HG03045 (cell line): ENCODE results near the gene KRT81.
"Not testable (repeated sequence)": the region's sequence is repeated elsewhere in the genome, so short reads cannot be mapped to it uniquely, and the experiment has no call there.

ENCODE experiments used
- ATAC-seq: cut with Tn5 transposase; IDR thresholded peaks from one replicate; pipeline ENCODE4 v1.9.1; 2021; ENCODE audit warnings: mild to moderate bottlenecking, moderate library complexity; ENCODE audit not compliant: unreplicated experiment

Gene KRT81

DNA sequence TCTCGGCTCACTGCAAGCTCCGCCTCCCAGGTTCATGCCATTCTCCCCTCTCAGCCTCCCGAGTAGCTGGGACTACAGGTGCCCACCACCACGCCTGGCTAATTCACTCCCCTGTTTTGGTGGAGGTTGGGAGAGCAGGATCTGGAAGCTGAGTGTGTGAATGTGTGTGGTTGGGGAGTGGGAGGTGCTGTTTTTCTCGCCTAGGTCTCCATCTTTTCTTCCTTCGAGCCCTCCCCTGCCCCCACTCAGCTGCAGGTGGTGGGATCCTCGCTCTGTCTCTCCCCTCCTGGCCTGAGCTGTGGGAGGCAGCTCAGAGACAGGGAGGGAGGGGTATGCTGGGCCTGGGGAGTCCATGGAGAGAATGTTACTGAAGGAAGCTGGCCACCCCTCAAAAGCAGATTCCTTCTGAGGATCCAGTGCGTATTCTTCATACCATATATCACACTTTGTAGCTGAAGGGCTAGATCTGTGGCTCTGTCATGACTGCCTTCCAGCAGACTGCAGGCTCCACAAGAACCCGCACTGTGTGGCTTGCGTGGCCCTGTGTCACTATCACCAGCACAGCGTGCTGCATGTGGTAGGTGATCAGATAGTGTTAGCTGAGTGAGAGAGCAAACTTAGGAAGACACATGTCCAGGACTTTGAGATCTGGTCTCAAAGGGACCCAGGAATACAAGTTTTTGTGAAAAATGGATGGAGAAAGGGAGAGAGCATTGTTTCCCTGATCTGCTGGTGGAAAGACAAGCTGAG is 27.1 kb upstream of the KRT81 start:
- no peak for ATAC-seq

DNA sequence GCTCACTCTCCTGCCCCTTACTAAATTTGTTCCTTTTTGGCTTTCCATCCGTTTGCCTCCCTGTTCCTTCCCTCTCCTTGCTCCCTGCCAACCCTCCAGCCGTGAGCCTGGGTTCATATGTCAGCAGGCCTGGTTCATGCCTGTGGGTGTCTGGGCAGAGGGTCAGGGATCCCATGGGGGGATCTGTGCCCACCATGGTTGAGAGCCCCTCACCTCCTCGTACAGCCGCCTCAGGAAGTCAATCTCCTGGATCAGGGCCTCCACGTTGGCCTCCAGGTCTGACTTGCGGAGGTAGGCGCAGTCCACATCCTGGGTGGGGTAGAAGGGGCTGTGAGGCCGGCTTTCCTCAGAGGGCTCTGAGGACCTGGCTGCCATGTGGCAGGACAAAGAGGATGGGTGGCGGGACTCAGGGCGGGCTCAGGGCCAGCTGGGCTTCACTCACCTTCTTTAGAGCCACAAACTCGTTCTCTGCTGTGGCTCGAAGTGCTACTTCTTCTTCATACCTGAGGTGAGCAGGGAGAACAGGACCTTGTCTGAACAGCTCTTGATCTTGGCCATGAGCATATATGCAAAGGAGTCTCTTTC is 26.2 kb upstream of the KRT81 start:
- ATAC-seq = no peak

DNA sequence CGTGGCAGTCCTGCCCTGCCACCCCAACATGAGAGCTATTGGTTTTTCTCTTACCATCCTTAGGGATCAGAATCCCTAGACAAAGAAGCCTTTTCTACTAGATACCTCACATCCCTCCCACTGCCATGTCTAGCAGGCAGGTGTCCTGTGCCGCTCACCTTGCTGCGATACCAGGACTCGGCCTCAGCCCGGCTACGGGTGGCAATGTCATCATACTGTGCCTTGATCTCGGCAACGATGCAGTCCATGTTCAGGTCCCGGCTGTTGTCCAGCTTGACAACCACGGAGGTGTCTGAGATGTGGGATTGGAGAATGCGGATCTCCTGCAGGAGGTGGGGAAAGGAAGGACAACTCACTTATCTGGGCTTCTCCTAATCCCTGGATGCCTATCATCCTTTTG is 25.4 kb upstream of the KRT81 start:
- ATAC-seq = no peak

DNA sequence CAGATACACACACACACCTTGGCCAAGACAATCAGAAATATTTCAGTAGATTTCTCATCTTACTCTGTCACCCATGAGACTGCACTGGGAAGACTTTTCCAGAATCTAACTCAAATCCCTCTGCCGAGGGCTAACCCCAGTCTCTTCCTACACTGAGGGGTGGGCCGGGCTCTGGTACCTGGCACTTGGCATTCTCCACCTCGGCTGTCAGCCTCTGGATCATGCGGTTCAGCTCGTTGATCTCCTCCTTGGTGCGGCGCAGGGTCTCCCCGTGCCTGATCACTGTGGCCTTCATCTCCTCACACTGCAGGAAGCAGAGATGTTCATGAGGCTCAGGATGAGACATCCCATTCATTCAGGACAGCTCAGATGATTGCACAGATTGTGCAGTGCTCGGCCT is 25.0 kb upstream of the KRT81 start:
- ATAC-seq = no peak

DNA sequence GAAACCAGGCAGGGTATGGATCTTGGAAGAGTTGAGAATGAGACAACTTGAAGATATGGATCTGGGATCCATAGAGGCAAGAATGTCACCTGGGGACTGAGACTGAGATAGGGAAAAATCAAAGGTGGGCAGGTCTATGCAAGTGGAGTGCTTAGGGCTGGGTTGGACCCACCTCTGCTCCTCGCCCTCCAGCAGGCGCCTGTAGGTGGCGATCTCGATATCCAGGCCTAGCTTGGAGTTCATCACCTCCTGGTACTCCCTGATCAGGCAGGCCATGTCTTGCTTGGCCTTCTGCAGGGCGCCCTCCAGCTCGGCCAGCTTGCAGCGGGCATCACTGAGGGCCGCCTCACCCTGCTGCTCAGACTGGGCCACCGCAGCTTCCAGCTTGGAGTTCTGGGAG is 24.4 kb upstream of the KRT81 start:
- ATAC-seq = not testable (repeated sequence)

DNA sequence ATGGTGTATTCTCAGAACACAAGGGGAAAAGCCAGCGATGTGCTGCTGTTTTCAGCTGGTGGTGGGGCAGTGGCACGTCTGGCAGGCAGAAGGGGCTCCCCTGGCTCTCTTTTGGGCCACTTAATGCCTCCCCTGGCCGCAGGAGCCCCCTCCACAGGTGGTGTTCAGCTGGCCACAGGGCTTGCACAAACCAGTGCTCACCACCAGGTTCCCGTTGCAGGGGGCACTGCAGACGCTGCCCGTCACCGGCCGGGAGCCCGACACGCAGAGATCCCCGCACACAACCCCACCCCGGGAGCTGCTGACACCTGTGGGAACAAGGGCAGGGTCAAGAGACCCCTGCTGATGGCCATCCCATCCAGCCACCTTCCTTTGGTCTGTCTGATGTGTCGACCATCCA is 23.2 kb upstream of the KRT81 start:
- no peak for ATAC-seq

DNA sequence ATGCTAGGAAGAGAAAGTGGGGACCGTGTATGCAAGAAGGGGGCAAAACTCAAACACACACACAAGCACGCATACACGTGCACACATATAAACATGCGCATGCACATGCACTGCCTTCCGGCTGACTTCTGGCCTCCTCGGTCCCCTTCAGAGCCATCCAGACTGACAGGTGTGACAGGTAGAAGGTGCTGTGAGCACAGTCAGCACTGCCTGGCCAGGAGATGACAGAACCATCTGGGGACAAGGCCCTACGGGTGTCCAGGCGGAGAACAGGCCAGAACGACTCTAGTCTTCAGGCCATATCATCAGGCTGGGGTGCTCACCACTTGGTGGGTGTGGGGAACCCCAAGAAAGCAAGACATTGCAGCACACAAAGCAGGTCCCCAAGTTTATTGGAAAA is 22.6 kb upstream of the KRT81 start:
- ATAC-seq = no peak

DNA sequence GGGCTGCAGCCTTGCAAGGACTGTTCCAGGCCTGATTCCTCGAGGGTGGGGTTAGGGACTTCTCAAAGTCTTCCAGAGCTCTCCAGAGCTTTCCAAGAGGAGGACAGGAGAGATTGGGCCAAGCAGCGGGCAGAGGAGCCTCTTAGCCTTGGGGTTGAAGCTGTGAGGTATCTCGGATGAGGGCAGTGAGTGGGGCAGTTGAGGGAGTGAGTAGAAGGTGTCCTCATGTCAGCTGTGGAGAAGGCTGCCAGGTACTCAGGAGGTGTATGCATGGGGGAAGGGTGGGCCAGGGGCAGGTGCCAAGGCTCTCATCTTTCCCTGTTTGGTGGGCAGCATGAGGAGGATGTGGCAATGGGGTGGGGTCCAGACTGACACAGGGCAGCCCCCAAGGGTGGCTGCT is 22.1 kb upstream of the KRT81 start:
- no peak for ATAC-seq

DNA sequence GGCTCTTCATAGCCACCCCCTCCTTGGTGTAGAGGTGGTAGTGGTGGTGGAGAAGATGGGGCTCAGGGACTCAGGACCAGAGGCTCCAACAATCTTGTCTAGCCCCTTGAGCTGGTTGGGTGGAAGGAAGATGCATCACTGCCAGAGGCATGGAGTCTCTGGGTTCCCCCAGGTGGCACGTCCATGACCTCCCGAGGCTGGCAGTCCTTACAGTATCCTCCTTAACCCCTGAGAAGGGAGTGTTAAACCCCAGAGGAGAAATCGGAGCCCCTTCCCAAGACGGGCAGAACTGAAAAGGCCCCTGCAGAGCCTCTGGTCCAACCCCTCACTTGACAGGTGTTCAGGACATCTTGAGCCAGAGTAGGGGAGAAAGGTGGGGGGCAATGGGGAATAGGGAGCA is 20.8 kb upstream of the KRT81 start:
- no peak for ATAC-seq

DNA sequence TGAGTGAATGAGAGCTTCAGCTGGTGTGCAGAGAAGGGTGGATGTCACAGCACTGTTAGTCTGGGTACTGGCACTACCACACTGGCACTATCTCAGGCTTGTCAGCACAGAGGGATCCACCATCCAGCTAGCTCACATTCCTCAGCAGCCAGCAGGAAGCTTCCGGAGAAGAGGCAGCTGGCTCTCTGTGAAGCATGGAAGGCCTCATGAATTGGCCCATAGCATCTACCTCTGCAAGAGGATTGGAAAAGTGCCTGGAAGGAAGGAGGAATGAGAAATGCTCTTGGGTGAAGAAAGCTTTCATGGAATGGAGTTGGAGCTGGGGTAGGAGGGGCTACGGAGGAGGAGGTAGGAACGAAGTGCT is 19.9 kb upstream of the KRT81 start:
- ATAC-seq = no peak

DNA sequence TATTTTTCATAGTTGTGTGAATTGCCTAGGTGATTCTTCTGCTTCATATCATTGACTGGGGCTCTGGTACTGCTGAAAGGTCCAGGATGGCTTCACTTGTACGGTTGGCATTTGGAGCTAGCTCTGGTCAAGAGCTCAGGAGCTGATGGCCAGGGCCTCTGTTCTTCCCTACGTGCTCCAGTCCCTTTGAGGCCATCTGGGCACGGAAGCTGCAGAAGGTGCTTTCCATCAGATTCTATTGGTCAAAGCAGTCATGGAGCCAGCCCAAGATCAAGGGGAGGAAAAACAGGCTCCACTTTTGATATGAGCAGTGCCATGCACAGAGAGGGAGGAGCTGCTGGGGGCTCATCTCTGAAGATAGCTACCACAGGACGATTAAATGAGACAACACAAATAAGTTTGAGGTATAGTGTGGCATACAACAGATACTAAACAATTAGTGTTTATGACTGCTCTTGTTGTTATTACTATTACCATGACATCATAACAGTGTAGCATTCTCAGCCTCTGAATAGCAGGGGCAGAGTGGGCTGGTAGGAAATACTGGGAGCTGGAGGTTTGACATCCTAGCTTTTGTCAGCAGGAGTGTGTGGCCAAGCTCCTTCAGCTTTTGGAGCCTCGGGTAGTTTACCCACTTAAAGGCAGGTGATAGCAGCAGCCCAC is 19.4 kb upstream of the KRT81 start:
- ATAC-seq = no peak

DNA sequence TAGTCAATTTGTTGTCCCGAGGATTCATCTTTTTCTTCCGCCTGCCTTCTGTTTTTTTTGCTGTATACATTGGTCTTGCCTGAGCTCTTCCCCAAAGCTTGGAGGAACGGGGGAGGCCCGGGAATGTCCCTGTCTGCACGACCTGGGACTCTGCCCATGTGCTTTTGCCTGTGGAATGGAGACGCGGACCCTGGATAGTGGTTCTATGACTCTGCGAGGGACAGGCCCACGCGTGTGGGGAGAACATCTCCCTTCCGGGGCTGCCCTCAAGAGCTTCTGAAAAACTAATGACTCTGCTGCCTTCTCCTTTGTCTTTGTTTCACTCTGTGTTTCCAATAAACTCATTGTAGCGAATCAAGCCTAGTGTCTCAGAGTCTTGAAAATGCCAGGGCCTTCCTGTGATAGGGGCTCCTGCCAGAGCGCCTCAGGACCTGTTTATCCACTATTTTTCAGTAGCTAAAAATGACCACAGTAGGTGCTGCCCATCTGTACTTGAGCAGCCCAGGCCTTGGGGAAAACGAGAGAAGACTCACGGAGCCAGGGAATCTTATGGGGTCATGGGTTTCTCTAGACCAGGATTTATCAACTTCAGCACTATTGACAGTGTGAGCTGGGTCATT is 17.6 kb upstream of the KRT81 start:
- ATAC-seq = no peak

DNA sequence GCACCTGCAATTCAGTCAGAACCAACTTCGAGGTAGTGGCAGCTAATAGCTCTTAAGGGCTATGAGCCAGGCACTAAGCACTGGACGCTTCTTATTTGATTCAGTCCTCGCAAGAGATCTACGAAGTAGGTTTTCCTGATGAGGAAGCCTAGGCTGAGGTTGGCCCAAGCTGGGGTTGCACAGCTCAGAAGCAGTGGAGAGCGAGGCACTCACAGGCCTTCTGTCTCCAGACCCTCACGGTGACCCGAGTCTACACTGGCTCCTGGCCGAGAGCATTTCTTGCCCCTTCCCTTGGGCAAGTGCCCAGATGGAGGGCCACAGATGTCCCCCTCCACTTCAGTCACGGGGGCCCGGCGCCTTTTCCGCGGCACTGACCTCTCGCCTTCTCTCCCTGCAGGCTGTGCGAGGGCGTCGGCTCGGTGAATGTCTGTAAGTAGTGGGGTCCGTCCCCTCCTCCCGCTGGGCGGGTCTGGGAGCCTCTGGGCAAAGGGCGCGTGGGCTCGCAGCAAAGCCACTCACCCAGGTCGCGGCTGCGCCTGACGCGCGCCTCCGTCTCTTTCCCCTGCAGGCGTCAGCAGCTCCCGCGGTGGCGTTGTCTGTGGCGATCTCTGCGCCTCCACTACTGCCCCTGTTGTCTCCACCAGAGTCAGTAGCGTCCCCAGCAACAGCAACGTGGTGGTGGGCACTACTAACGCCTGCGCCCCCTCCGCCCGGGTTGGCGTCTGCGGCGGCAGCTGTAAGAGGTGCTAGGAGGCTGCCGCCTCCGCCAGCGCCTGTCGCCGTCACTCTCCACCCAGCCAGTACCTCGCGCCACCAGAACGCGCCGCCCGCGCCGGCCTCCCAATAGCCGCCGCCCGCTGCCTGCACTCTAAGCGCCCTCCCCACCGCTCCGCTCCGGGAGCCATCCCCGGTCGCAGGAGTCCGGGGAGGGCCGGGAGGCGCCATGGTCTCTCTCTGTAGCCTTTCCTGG is 16.8 kb upstream of the KRT81 start:
- ATAC-seq = no peak

DNA sequence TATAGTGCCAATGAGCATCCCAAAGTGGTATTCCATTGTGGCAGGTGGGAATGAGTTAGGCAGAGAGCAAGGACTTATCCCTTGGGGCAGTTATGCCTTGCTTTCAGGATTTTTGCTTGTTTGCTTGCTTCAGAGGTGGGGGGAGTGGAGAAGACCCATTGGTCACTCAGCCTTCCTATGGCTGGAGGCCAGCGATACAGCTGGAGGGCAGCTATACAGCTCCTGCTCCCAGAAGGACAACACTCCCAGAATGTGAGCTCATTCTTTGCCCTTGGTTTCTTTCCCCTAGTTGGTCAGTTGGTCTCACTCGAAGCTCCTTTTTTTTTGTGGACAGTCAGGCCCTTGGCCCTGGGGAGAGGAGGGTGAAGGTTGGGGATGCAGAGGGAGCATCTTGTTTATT is 15.4 kb upstream of the KRT81 start:
- no peak for ATAC-seq

DNA sequence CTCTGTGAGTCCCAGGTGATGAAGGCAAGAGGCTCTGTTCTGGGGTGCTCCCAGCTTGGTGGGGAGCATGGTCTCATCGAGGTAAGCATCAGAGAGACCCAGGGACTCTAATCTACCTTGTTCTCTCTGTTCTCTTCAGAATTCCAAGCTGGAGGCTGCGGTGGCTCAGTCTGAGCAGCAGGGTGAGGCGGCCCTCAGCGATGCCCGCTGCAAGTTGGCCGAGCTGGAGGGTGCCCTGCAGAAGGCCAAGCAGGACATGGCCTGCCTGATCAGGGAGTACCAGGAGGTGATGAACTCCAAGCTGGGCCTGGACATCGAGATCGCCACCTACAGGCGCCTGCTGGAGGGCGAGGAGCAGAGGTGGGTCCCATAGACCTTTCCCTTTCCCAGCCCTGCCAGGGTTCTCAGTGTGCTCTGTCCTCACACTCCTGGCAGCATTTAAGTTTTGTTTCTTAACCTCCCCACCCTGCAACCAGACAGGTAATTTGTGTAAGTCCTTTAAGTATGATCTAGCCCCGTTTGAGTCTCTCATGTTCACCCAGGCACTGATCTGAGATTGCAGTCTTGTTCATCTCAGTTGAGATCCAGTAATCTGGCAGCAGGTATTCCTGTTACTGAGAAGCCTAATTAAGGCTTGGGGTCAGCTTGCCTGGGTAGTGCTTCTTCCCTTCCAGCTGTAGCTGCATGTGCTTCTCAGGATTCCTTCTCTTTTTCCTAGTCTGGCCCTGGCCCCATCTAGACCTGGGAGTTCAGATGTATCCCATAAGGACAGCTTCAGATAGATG is 14.8 kb upstream of the KRT81 start:
- no peak for ATAC-seq

DNA sequence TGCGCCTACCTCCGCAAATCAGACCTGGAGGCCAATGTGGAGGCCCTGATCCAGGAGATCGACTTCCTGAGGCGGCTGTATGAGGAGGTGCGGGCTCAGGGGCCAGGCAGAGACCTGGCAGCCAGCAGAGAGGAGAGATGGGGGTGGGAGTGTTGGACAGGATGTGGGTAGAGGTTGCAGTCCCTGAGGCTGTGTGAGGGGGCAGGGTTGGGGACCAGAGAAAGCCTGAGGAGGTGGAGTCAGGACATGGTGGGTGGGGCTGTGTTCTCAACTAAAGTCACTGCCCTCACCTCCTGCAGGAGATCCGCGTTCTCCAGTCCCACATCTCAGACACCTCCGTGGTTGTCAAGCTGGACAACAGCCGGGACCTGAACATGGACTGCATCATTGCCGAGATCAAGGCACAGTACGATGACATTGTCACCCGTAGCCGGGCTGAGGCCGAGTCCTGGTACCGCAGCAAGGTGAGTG is 13.6 kb upstream of the KRT81 start:
- not testable (repeated sequence) for ATAC-seq

DNA sequence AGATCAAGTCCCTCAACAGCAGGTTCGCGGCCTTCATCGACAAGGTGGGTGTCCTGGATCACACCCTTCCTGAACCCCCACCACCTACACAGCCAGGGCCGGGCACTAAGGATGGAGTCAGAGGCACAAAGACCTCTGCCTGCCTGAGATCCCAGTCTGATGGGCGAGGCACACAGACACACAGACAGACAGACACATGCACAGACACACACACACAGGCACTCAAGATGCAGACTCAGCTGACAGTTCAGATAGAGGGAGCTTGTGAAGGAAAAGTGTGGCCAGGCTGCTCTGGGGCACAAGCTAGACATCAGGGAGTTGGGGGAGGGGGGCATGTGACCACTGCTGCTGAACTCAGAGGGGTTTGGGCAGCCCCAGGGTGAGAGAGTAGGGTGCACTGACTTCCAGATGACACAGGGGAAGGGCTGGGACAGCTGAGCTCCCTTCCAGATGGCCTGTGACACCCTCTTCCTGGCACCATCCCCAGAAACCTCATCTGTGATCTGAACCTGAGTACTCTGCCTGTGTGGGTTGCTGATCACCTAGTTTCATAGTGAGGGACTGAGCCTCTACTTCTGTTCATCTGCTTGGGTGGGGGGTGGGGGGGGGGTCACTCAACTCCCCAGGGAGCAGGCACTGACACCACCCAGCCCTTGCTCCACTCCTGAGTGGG is 11.0 kb upstream of the KRT81 start:
- not testable (repeated sequence) for ATAC-seq

DNA sequence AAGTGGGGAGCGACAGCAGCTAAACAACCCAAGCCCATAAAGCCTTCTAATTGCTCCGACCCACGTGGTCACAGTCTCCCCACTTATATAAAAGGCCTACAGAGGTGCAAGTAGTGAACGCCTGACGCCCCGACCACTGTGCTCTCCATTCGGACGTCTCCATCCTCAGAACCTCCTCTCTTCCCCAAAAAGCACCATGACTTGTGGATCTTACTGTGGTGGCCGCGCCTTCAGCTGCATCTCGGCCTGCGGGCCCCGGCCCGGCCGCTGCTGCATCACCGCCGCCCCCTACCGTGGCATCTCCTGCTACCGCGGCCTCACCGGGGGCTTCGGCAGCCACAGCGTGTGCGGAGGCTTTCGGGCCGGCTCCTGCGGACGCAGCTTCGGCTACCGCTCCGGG is 10.4 kb upstream of the KRT81 start:
- not testable (repeated sequence) for ATAC-seq
